GM23338 (cell line): ENCODE data around the gene ITGA3. TPM values are rescaled to one million over a fixed set of nuclear protein-coding genes. Genes with fewer than 3 reads are reported as not detected.

Experiments
- ATAC-seq: fragments of 200-7000 bp; cut with Tn5 transposase; 3 replicates; pipeline ENCODE4 v1.9.1; 2020
- DNase-seq: peaks from one replicate; pipeline ENCODE4 v3.0.0-alpha.2; 2015; ENCODE audit warnings: low spot score
- H2AFZ ChIP-seq: fragments of 200-600 bp; sonication (generic); 2 replicates; pipeline ENCODE4 v1.8.0; 2016; ENCODE audit warnings: antibody characterized with exemption, mild to moderate bottlenecking, moderate library complexity
- H3F3A ChIP-seq: fragments of 200-600 bp; sonication (generic); replicated peaks from 2 replicates; pipeline ENCODE4 v1.8.0; 2017; ENCODE audit warnings: antibody characterized with exemption, mixed run types, low read depth
- H3K27ac ChIP-seq: fragments of 200-600 bp; sonication (generic); 2 replicates; pipeline ENCODE4 v1.6.1; 2016; ENCODE audit warnings: low read depth
- H3K27me3 ChIP-seq: fragments of 200-600 bp; sonication (generic); 2 replicates; pipeline ENCODE4 v1.8.0; 2016; ENCODE audit warnings: mild to moderate bottlenecking, mixed run types, moderate library complexity; ENCODE audit not compliant: insufficient read depth
- H3K36me3 ChIP-seq: fragments of 200-600 bp; sonication (generic); 2 replicates; pipeline ENCODE4 v1.8.0; 2016; ENCODE audit warnings: mild to moderate bottlenecking; ENCODE audit not compliant: insufficient read depth
- H3K4me1 ChIP-seq: fragments of 200-600 bp; sonication (generic); 2 replicates; pipeline ENCODE4 v1.8.0; 2016; ENCODE audit warnings: mild to moderate bottlenecking, moderate library complexity; ENCODE audit not compliant: insufficient read depth
- H3K4me2 ChIP-seq: fragments of 200-600 bp; sonication (generic); 2 replicates; pipeline ENCODE4 v1.7.1; 2017; ENCODE audit warnings: mixed run types
- H3K4me3 ChIP-seq: fragments of 200-600 bp; sonication (generic); 2 replicates; pipeline ENCODE4 v1.6.1; 2016; ENCODE audit warnings: mixed run types
- H3K79me2 ChIP-seq: fragments of 200-600 bp; sonication (generic); replicated peaks from 2 replicates; pipeline ENCODE4 v1.8.0; 2017; ENCODE audit warnings: mild to moderate bottlenecking; ENCODE audit not compliant: insufficient read depth
- H3K9me2 ChIP-seq: fragments of 200-600 bp; sonication (generic); 2 replicates; pipeline ENCODE4 v1.8.0; 2017; ENCODE audit not compliant: insufficient read depth
- H4K20me1 ChIP-seq: fragments of 200-600 bp; sonication (generic); replicated peaks from 2 replicates; pipeline ENCODE4 v1.8.0; 2017; ENCODE audit warnings: mild to moderate bottlenecking; ENCODE audit not compliant: insufficient read depth
- H3K27ac Mint-ChIP-seq: 2 replicates; pipeline ENCODE4 v1.8.0; 2020; ENCODE audit warnings: inconsistent platforms, mild to moderate bottlenecking, moderate library complexity, mixed read lengths
- H3K27me3 Mint-ChIP-seq: 3 replicates; pipeline ENCODE4 v1.8.0; 2022; ENCODE audit warnings: low read depth, mild to moderate bottlenecking, moderate library complexity, mixed read lengths, inconsistent platforms; ENCODE audit not compliant: insufficient read depth, poor library complexity
- H3K36me3 Mint-ChIP-seq: 3 replicates; pipeline ENCODE4 v1.8.0; 2021; ENCODE audit warnings: low read depth, mild to moderate bottlenecking, inconsistent platforms, moderate library complexity, mixed read lengths
- H3K4me1 Mint-ChIP-seq: 3 replicates; pipeline ENCODE4 v1.8.0; 2020; ENCODE audit warnings: mild to moderate bottlenecking, inconsistent platforms, mixed read lengths
- H3K4me3 Mint-ChIP-seq: 3 replicates; pipeline ENCODE4 v1.8.0; 2021; ENCODE audit warnings: moderate library complexity, mild to moderate bottlenecking, inconsistent platforms, mixed read lengths
- H3K9me3 Mint-ChIP-seq: 3 replicates; pipeline ENCODE4 v1.8.0; 2020; ENCODE audit warnings: moderate library complexity, mild to moderate bottlenecking, inconsistent platforms, mixed read lengths
- CREB1 ChIP-seq: fragments of 250-450 bp; sonication (Bioruptor Pico); IDR thresholded peaks from 2 replicates; pipeline ENCODE4 v1.5.0; 2020; ENCODE audit warnings: low read depth, mild to moderate bottlenecking, moderate library complexity
- EZH2phosphoT487 ChIP-seq: fragments of 200-600 bp; sonication (generic); IDR thresholded peaks from one replicate; pipeline ENCODE4 v1.8.1; 2018; ENCODE audit warnings: antibody characterized with exemption; ENCODE audit not compliant: unreplicated experiment
- POLR2AphosphoS5 ChIP-seq: IDR thresholded peaks from 2 replicates; pipeline ENCODE4 v1.6.1; 2016; ENCODE audit warnings: antibody characterized with exemption, low read depth
- STAT1 ChIP-seq: IDR thresholded peaks from one replicate; pipeline ENCODE4 v1.6.1; 2016; ENCODE audit warnings: antibody characterized with exemption; ENCODE audit not compliant: unreplicated experiment
- ZNF114 ChIP-seq: fragments of 250-450 bp; sonication (Bioruptor Pico); IDR thresholded peaks from 2 replicates; pipeline ENCODE4 v1.5.0; 2020; ENCODE audit warnings: mild to moderate bottlenecking, moderate library complexity
- polyA plus RNA-seq: library from polyadenylated mRNA; unstranded; fragments of >200 nt; fragmentation: Nextera tagmentation; extraction: Ambion mirVana; gene quantifications from 2 replicates; pipeline ENCODE4 v1.2.1, GENCODE V29; 2016
- total RNA-seq: library from RNA; depleted of rRNA; stranded (reverse); fragments of >200 nt; shearing (Covaris generic); gene quantifications from 2 replicates; pipeline ENCODE4 v1.2.3, GENCODE V29; 2014
- TF ChIP-seq, protein P1 (sequence below): IDR thresholded peaks from 2 replicates; pipeline ENCODE4 v1.6.1; 2016; ENCODE audit warnings: antibody characterized with exemption
- TF ChIP-seq, protein P2 (sequence below), 2 experiments: fragments of 200-600 bp in 1 of 2; sonication (generic) in 1 of 2; conservative IDR thresholded peaks; 2 replicates each; pipeline versions ENCODE4 v1.5.1 to v1.6.1; 2016 to 2017; ENCODE audit warnings: antibody characterized with exemption in 2 of 2, low read depth in 2 of 2, mild to moderate bottlenecking in 2 of 2, moderate library complexity in 1 of 2

The ITGA3 gene
- total and polyA plus RNA-seq, 2 experiments from 2014 or later = 9.6 to 28.3 TPM

- TF ChIP-seq, protein P1, sequence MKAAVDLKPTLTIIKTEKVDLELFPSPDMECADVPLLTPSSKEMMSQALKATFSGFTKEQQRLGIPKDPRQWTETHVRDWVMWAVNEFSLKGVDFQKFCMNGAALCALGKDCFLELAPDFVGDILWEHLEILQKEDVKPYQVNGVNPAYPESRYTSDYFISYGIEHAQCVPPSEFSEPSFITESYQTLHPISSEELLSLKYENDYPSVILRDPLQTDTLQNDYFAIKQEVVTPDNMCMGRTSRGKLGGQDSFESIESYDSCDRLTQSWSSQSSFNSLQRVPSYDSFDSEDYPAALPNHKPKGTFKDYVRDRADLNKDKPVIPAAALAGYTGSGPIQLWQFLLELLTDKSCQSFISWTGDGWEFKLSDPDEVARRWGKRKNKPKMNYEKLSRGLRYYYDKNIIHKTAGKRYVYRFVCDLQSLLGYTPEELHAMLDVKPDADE = no peak
- no peak for TF ChIP-seq STAT1
Measured at GRCh38 chr17:50045154-50045553, 10.8 kb upstream of the ITGA3 start (continued).

DNA sequence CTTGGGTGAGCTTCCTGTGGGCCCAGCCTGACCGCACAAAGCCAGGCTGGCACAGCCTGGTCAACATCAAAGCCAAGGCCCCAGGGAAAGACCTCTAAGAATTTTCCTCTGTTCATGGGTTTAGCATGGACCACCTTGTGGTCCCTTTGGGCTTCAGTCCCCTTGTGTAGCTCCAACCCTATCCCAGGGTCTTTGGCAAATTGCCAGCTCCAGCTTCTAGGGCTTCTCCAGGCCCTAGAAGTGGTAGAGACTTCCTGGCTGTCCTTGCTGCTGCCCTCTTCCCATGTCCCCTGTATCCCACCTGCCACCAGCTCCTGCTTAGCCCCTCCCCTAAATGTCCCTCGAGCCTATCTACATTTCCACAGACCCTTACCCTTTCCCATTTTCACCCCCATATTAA lies 9.7 kb upstream of the ITGA3 start:
- Histone ChIP-seq H3K79me2 (no peaks in the 10 kb centered on the region), H4K20me1 (no peaks in the 10 kb centered on the region), H3K4me2 (no peak overlapping the region), H3F3A (no peaks in the 10 kb centered on the region), H3K27ac (no peak overlapping the region), H3K4me1 (peaks cover 8% of the 10 kb centered on the region; the same call in 1 of the 2 replicates), H3K9me2 (no peaks in the 10 kb centered on the region), H3K4me3 (no peak overlapping the region), H3K27me3 (no peaks in the 10 kb centered on the region), H3K36me3 (no peaks in the 10 kb centered on the region), H2AFZ (no peak overlapping the region)
- H3K27ac Mint-ChIP-seq = no peak overlapping the region
- H3K27me3 Mint-ChIP-seq = peaks cover 14% of the 10 kb centered on the region
- no peak for ATAC-seq
- H3K4me1 Mint-ChIP-seq = peaks cover 23% of the 10 kb centered on the region
- H3K36me3 Mint-ChIP-seq = no peaks in the 10 kb centered on the region; the same call in 2 of the 3 replicates
- TF ChIP-seq CREB1 (CRISPR knock-in tag) (no peak), EZH2phosphoT487 (no peak), POLR2AphosphoS5 (no peak)
- TF ChIP-seq, protein P2, sequence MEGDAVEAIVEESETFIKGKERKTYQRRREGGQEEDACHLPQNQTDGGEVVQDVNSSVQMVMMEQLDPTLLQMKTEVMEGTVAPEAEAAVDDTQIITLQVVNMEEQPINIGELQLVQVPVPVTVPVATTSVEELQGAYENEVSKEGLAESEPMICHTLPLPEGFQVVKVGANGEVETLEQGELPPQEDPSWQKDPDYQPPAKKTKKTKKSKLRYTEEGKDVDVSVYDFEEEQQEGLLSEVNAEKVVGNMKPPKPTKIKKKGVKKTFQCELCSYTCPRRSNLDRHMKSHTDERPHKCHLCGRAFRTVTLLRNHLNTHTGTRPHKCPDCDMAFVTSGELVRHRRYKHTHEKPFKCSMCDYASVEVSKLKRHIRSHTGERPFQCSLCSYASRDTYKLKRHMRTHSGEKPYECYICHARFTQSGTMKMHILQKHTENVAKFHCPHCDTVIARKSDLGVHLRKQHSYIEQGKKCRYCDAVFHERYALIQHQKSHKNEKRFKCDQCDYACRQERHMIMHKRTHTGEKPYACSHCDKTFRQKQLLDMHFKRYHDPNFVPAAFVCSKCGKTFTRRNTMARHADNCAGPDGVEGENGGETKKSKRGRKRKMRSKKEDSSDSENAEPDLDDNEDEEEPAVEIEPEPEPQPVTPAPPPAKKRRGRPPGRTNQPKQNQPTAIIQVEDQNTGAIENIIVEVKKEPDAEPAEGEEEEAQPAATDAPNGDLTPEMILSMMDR (conservative IDR thresholded peaks at IDR 0.05; ENCODE audit: low read depth in 2 of 2) = no peak
- DNase-seq = no peak
- no peaks in the 10 kb centered on the region for H3K9me3 Mint-ChIP-seq
- H3K4me3 Mint-ChIP-seq = no peak overlapping the region

GRCh38 chr17:50046667-50047066 lies 9.2 kb upstream of the ITGA3 start:
- no peak overlapping the region for H3K27ac Mint-ChIP-seq
- ATAC-seq (no peak), DNase-seq (no peak)
- Histone ChIP-seq H3K27me3 (no peaks in the 10 kb centered on the region), H3K9me2 (no peaks in the 10 kb centered on the region), H3K36me3 (no peaks in the 10 kb centered on the region), H3F3A (no peaks in the 10 kb centered on the region), H4K20me1 (no peaks in the 10 kb centered on the region), H3K4me3 (no peak overlapping the region), H3K79me2 (no peaks in the 10 kb centered on the region), H3K4me1 (peaks cover 10% of the 10 kb centered on the region; the same call in 1 of the 2 replicates), H2AFZ (no peak overlapping the region), H3K27ac (no peak overlapping the region), H3K4me2 (no peak overlapping the region)
- no peak for TF ChIP-seq CREB1 (CRISPR knock-in tag)
- TF ChIP-seq, protein P1 = no peak
- no peak for TF ChIP-seq POLR2AphosphoS5
- TF ChIP-seq, protein P2 (conservative IDR thresholded peaks at IDR 0.05; ENCODE audit: low read depth in 2 of 2) = no peak
- no peak for TF ChIP-seq ZNF114 (CRISPR knock-in tag)
- H3K9me3 Mint-ChIP-seq = no peaks in the 10 kb centered on the region
- no peak overlapping the region for H3K4me3 Mint-ChIP-seq
- no peaks in the 10 kb centered on the region; the same call in 2 of the 3 replicates for H3K36me3 Mint-ChIP-seq
- peaks cover 14% of the 10 kb centered on the region for H3K27me3 Mint-ChIP-seq
- H3K4me1 Mint-ChIP-seq = peaks cover 28% of the 10 kb centered on the region
